GM23338 (cell line): ENCODE results near the gene CD53. TPM values are rescaled to one million over a fixed set of nuclear protein-coding genes. Genes with fewer than 3 reads are reported as not detected.
"Not testable (repeated sequence)": the region's sequence is repeated elsewhere in the genome, so short reads cannot be mapped to it uniquely, and the experiment has no call there.

Experiments used
- ATAC-seq: fragments of 200-7000 bp; cut with Tn5 transposase; 3 replicates; pipeline ENCODE4 v1.9.1; 2020
- DNase-seq: peaks from one replicate; pipeline ENCODE4 v3.0.0-alpha.2; 2015; ENCODE audit warnings: low spot score
- H2AFZ ChIP-seq: fragments of 200-600 bp; sonication (generic); 2 replicates; pipeline ENCODE4 v1.8.0; 2016; ENCODE audit warnings: antibody characterized with exemption, mild to moderate bottlenecking, moderate library complexity
- H3F3A ChIP-seq: fragments of 200-600 bp; sonication (generic); replicated peaks from 2 replicates; pipeline ENCODE4 v1.8.0; 2017; ENCODE audit warnings: antibody characterized with exemption, mixed run types, low read depth
- H3K27ac ChIP-seq: fragments of 200-600 bp; sonication (generic); 2 replicates; pipeline ENCODE4 v1.6.1; 2016; ENCODE audit warnings: low read depth
- H3K27me3 ChIP-seq: fragments of 200-600 bp; sonication (generic); 2 replicates; pipeline ENCODE4 v1.8.0; 2016; ENCODE audit warnings: mild to moderate bottlenecking, mixed run types, moderate library complexity; ENCODE audit not compliant: insufficient read depth
- H3K36me3 ChIP-seq: fragments of 200-600 bp; sonication (generic); 2 replicates; pipeline ENCODE4 v1.8.0; 2016; ENCODE audit warnings: mild to moderate bottlenecking; ENCODE audit not compliant: insufficient read depth
- H3K4me1 ChIP-seq: fragments of 200-600 bp; sonication (generic); 2 replicates; pipeline ENCODE4 v1.8.0; 2016; ENCODE audit warnings: mild to moderate bottlenecking, moderate library complexity; ENCODE audit not compliant: insufficient read depth
- H3K4me2 ChIP-seq: fragments of 200-600 bp; sonication (generic); 2 replicates; pipeline ENCODE4 v1.7.1; 2017; ENCODE audit warnings: mixed run types
- H3K4me3 ChIP-seq: fragments of 200-600 bp; sonication (generic); 2 replicates; pipeline ENCODE4 v1.6.1; 2016; ENCODE audit warnings: mixed run types
- H3K79me2 ChIP-seq: fragments of 200-600 bp; sonication (generic); replicated peaks from 2 replicates; pipeline ENCODE4 v1.8.0; 2017; ENCODE audit warnings: mild to moderate bottlenecking; ENCODE audit not compliant: insufficient read depth
- H3K9me2 ChIP-seq: fragments of 200-600 bp; sonication (generic); 2 replicates; pipeline ENCODE4 v1.8.0; 2017; ENCODE audit not compliant: insufficient read depth
- H4K20me1 ChIP-seq: fragments of 200-600 bp; sonication (generic); replicated peaks from 2 replicates; pipeline ENCODE4 v1.8.0; 2017; ENCODE audit warnings: mild to moderate bottlenecking; ENCODE audit not compliant: insufficient read depth
- H3K27ac Mint-ChIP-seq: 2 replicates; pipeline ENCODE4 v1.8.0; 2020; ENCODE audit warnings: inconsistent platforms, mild to moderate bottlenecking, moderate library complexity, mixed read lengths
- H3K27me3 Mint-ChIP-seq: 3 replicates; pipeline ENCODE4 v1.8.0; 2022; ENCODE audit warnings: low read depth, mild to moderate bottlenecking, moderate library complexity, mixed read lengths, inconsistent platforms; ENCODE audit not compliant: insufficient read depth, poor library complexity
- H3K36me3 Mint-ChIP-seq: 3 replicates; pipeline ENCODE4 v1.8.0; 2021; ENCODE audit warnings: low read depth, mild to moderate bottlenecking, inconsistent platforms, moderate library complexity, mixed read lengths
- H3K4me1 Mint-ChIP-seq: 3 replicates; pipeline ENCODE4 v1.8.0; 2020; ENCODE audit warnings: mild to moderate bottlenecking, inconsistent platforms, mixed read lengths
- H3K4me3 Mint-ChIP-seq: 3 replicates; pipeline ENCODE4 v1.8.0; 2021; ENCODE audit warnings: moderate library complexity, mild to moderate bottlenecking, inconsistent platforms, mixed read lengths
- H3K9me3 Mint-ChIP-seq: 3 replicates; pipeline ENCODE4 v1.8.0; 2020; ENCODE audit warnings: moderate library complexity, mild to moderate bottlenecking, inconsistent platforms, mixed read lengths
- CREB1 ChIP-seq: fragments of 250-450 bp; sonication (Bioruptor Pico); IDR thresholded peaks from 2 replicates; pipeline ENCODE4 v1.5.0; 2020; ENCODE audit warnings: low read depth, mild to moderate bottlenecking, moderate library complexity
- POLR2AphosphoS5 ChIP-seq: IDR thresholded peaks from 2 replicates; pipeline ENCODE4 v1.6.1; 2016; ENCODE audit warnings: antibody characterized with exemption, low read depth
- STAT1 ChIP-seq: IDR thresholded peaks from one replicate; pipeline ENCODE4 v1.6.1; 2016; ENCODE audit warnings: antibody characterized with exemption; ENCODE audit not compliant: unreplicated experiment
- ZNF331 ChIP-seq: fragments of 250-450 bp; sonication (Bioruptor Pico); IDR thresholded peaks from 2 replicates; pipeline ENCODE4 v1.5.0; 2020; ENCODE audit warnings: low read depth, mild to moderate bottlenecking, moderate library complexity
- polyA plus RNA-seq: library from polyadenylated mRNA; unstranded; fragments of >200 nt; fragmentation: Nextera tagmentation; extraction: Ambion mirVana; gene quantifications from 2 replicates; pipeline ENCODE4 v1.2.1, GENCODE V29; 2016
- total RNA-seq: library from RNA; depleted of rRNA; stranded (reverse); fragments of >200 nt; shearing (Covaris generic); gene quantifications from 2 replicates; pipeline ENCODE4 v1.2.3, GENCODE V29; 2014
- TF ChIP-seq, protein P1 (sequence below), 2 experiments: fragments of 200-600 bp in 1 of 2; sonication (generic) in 1 of 2; conservative IDR thresholded peaks; 2 replicates each; pipeline versions ENCODE4 v1.5.1 to v1.6.1; 2016 to 2017; ENCODE audit warnings: antibody characterized with exemption in 2 of 2, low read depth in 2 of 2, mild to moderate bottlenecking in 2 of 2, moderate library complexity in 1 of 2
- TF ChIP-seq, protein P2 (sequence below): IDR thresholded peaks from one replicate; pipeline ENCODE4 v1.6.1; 2018; ENCODE audit warnings: antibody characterized with exemption; ENCODE audit not compliant: unreplicated experiment

The CD53 gene
- total and polyA plus RNA-seq, 2 experiments from 2014 or later = 0.28 to 0.70 TPM

DNA sequence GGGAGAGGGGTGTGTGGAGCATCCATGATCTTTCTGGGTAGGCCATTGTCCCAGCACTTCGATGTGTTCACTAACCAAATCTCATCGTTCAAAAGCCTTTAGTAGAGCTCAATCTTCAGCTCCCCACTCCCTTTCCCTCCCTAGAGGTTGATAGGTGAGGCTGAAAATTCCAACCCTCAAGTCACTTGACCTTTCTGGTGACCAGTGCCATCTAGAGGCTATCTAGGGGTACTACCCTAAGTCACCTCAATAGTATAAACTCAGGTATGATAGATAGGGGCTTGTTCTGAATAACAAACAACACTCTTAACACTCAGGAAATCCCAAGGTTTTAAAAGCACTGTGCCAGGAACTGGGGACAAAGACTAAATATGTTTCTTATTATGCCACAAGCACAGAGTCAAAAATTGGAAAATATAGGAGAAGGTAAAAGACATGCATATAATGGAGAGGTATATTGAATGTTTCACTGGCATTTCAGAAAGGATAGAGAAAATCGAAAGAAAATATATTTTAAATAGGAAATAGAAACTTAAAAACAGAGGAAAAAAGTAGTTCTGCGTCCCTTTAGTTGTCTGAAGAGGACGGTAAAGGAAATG, 42.9 kb upstream of the CD53 start:
- Histone ChIP-seq H2AFZ (no peak overlapping the region; the same call in 1 of the 2 replicates), H4K20me1 (no peaks in the 10 kb centered on the region), H3K36me3 (no peaks in the 10 kb centered on the region), H3K4me2 (no peak overlapping the region), H3K27me3 (no peaks in the 10 kb centered on the region), H3K79me2 (no peaks in the 10 kb centered on the region), H3K4me3 (no peak overlapping the region), H3K4me1 (no peaks in the 10 kb centered on the region), H3K9me2 (no peaks in the 10 kb centered on the region), H3K27ac (no peak overlapping the region), H3F3A (no peaks in the 10 kb centered on the region)
- DNase-seq = peak; percentile 94
- Mint-ChIP-seq H3K9me3 (no peaks in the 10 kb centered on the region), H3K27me3 (peaks cover 3% of the 10 kb centered on the region), H3K4me1 (peaks cover 3% of the 10 kb centered on the region; the same call in 2 of the 3 replicates), H3K27ac (no peak overlapping the region), H3K36me3 (no peaks in the 10 kb centered on the region), H3K4me3 (no peak overlapping the region)
- TF ChIP-seq, protein P1, sequence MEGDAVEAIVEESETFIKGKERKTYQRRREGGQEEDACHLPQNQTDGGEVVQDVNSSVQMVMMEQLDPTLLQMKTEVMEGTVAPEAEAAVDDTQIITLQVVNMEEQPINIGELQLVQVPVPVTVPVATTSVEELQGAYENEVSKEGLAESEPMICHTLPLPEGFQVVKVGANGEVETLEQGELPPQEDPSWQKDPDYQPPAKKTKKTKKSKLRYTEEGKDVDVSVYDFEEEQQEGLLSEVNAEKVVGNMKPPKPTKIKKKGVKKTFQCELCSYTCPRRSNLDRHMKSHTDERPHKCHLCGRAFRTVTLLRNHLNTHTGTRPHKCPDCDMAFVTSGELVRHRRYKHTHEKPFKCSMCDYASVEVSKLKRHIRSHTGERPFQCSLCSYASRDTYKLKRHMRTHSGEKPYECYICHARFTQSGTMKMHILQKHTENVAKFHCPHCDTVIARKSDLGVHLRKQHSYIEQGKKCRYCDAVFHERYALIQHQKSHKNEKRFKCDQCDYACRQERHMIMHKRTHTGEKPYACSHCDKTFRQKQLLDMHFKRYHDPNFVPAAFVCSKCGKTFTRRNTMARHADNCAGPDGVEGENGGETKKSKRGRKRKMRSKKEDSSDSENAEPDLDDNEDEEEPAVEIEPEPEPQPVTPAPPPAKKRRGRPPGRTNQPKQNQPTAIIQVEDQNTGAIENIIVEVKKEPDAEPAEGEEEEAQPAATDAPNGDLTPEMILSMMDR (conservative IDR thresholded peaks at IDR 0.05; ENCODE audit: low read depth in 2 of 2) = peak; percentile 81 to 89
- TF ChIP-seq STAT1 = no peak
- peak; percentile 99 for ATAC-seq

DNA sequence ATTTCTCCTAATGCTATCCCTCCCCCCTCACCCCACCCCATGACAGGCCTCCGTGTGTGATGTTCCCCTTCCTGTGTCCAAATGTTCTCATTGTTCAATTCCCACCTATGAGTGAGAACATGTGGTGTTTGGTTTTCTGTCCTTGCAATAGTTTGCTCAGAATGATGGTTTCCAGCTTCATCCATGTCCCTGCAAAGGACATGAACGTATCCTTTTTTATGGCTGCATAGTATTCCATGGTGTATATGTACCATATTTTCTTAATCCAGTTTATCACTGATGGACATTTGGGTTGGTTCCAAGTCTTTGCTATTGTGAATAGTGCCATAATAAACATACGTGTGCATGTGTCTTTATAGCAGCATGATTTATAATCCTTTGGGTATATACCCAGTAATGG, 39.2 kb upstream of the CD53 start:
- DNase-seq, H3K9me3 Mint-ChIP-seq, H3F3A ChIP-seq, H3K9me2 ChIP-seq, H3K27ac ChIP-seq, H3K27me3 Mint-ChIP-seq, H3K4me3 ChIP-seq, H3K36me3 Mint-ChIP-seq, ATAC-seq, H2AFZ ChIP-seq, H4K20me1 ChIP-seq, H3K36me3 ChIP-seq, H3K4me1 ChIP-seq, H3K4me2 ChIP-seq, H3K27me3 ChIP-seq, H3K4me1 Mint-ChIP-seq, H3K27ac Mint-ChIP-seq, H3K4me3 Mint-ChIP-seq, H3K79me2 ChIP-seq: not testable (repeated sequence)

DNA sequence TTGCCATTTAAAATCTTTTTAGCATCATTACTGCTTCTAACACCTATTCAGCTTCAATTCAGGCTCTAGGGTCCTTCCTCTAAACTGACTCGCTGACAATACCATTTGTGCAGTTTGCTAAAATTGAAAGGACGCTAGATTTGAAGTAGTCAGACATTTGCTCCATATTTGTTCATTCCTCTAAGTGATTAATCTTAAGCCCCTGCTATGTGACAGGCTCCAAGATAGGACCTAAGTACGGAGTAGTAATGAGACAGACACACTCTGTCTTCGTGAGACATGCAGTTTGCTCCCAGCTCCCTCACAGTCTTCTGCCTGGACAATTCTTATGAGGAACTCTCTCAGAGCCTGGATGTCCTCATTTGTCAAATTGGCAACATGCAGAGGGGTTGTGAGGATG, 26.1 kb upstream of the CD53 start:
- ATAC-seq (no peak), DNase-seq (no peak)
- Histone ChIP-seq H3K36me3 (no peaks in the 10 kb centered on the region), H3K9me2 (no peaks in the 10 kb centered on the region), H3K27ac (no peak overlapping the region), H3K27me3 (no peaks in the 10 kb centered on the region), H3K4me1 (no peaks in the 10 kb centered on the region), H3K79me2 (no peaks in the 10 kb centered on the region), H3F3A (no peaks in the 10 kb centered on the region), H3K4me2 (no peak overlapping the region), H3K4me3 (no peak overlapping the region), H2AFZ (no peak overlapping the region), H4K20me1 (no peaks in the 10 kb centered on the region)
- no peaks in the 10 kb centered on the region for H3K36me3 Mint-ChIP-seq
- no peaks in the 10 kb centered on the region for H3K27me3 Mint-ChIP-seq
- H3K4me3 Mint-ChIP-seq = no peak overlapping the region
- no peak overlapping the region for H3K27ac Mint-ChIP-seq
- H3K9me3 Mint-ChIP-seq = no peaks in the 10 kb centered on the region
- no peaks in the 10 kb centered on the region for H3K4me1 Mint-ChIP-seq
- TF ChIP-seq CREB1 (CRISPR knock-in tag) = no peak
- TF ChIP-seq ZNF331 (CRISPR knock-in tag) = no peak
- TF ChIP-seq, protein P2, sequence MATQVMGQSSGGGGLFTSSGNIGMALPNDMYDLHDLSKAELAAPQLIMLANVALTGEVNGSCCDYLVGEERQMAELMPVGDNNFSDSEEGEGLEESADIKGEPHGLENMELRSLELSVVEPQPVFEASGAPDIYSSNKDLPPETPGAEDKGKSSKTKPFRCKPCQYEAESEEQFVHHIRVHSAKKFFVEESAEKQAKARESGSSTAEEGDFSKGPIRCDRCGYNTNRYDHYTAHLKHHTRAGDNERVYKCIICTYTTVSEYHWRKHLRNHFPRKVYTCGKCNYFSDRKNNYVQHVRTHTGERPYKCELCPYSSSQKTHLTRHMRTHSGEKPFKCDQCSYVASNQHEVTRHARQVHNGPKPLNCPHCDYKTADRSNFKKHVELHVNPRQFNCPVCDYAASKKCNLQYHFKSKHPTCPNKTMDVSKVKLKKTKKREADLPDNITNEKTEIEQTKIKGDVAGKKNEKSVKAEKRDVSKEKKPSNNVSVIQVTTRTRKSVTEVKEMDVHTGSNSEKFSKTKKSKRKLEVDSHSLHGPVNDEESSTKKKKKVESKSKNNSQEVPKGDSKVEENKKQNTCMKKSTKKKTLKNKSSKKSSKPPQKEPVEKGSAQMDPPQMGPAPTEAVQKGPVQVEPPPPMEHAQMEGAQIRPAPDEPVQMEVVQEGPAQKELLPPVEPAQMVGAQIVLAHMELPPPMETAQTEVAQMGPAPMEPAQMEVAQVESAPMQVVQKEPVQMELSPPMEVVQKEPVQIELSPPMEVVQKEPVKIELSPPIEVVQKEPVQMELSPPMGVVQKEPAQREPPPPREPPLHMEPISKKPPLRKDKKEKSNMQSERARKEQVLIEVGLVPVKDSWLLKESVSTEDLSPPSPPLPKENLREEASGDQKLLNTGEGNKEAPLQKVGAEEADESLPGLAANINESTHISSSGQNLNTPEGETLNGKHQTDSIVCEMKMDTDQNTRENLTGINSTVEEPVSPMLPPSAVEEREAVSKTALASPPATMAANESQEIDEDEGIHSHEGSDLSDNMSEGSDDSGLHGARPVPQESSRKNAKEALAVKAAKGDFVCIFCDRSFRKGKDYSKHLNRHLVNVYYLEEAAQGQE = no peak
- no peak for TF ChIP-seq POLR2AphosphoS5
